ENCODE measurements around the gene TEKTIP1. TPM values are rescaled to one million over a fixed set of nuclear protein-coding genes. Genes with fewer than 3 reads are reported as not detected.

The TEKTIP1 gene
- total RNA-seq, 1 donor from 2014 or later: not detected

DNA sequence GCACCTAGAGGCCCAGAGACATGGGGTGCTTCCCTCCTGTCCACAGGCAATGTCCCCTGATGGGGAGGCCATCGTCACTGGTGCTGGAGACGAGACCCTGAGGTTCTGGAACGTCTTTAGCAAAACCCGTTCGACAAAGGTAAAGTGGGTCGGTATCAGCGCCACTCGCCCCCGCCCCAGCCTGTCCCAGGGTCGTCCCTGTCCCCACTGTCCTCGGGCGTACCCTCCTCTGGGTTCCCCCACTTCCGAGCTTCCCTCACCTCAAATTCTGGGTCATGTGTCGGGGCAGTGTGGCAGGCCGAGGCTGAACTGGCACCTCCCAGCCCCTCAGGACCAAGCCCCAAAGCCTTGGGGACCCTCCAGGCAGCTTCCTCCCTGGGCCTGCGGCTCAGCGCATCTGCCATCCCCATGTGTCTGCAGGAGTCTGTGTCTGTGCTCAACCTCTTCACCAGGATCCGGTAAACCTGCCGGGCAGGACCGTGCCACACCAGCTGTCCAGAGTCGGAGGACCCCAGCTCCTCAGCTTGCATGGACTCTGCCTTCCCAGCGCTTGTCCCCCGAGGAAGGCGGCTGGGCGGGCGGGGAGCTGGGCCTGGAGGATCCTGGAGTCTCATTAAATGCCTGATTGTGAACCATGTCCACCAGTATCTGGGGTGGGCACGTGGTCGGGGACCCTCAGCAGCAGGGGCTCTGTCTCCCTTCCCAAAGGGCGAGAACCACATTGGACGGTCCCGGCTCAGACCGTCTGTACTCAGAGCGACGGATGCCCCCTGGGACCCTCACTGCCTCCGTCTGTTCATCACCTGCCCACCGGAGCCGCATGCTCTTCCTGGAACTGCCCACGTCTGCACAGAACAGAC lies 4.4 kb upstream of the TEKTIP1 start:
- TF ChIP-seq, protein P1, sequence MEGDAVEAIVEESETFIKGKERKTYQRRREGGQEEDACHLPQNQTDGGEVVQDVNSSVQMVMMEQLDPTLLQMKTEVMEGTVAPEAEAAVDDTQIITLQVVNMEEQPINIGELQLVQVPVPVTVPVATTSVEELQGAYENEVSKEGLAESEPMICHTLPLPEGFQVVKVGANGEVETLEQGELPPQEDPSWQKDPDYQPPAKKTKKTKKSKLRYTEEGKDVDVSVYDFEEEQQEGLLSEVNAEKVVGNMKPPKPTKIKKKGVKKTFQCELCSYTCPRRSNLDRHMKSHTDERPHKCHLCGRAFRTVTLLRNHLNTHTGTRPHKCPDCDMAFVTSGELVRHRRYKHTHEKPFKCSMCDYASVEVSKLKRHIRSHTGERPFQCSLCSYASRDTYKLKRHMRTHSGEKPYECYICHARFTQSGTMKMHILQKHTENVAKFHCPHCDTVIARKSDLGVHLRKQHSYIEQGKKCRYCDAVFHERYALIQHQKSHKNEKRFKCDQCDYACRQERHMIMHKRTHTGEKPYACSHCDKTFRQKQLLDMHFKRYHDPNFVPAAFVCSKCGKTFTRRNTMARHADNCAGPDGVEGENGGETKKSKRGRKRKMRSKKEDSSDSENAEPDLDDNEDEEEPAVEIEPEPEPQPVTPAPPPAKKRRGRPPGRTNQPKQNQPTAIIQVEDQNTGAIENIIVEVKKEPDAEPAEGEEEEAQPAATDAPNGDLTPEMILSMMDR (IDR thresholded peaks at IDR 0.05; ENCODE audit: insufficient read depth, low read length, poor library complexity, severe bottlenecking): no peak
- H3K36me3 ChIP-seq (ENCODE audit: control insufficient read depth, insufficient read depth, low read length): peaks cover 3% of the 10 kb centered on the region
- DNase-seq (ENCODE audit: low read depth): no peak
- no peaks in the 10 kb centered on the region for H3K27me3 ChIP-seq (ENCODE audit: control insufficient read depth, insufficient read depth, low read length)
- H3K4me3 ChIP-seq (ENCODE audit: low read depth, low read length): no peak overlapping the region

DNA sequence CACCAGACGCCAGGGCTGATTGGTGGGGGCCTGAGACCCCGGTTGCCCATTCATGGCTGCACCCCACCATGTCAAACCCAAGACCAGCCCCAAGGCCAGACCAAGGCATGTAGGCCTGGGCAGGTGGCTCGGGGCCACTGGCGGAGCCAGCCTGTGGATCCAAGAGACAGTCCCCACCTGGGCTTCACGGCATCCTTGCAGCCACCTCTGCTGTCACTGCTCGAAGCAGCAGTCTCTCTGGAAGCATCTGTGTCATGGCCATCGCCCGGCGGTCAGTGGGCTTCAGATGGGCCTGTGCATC lies 3.8 kb upstream of the TEKTIP1 start:
- no peak overlapping the region for H3K4me3 ChIP-seq (ENCODE audit: low read depth, low read length)
- TF ChIP-seq, protein P1 (IDR thresholded peaks at IDR 0.05; ENCODE audit: insufficient read depth, low read length, poor library complexity, severe bottlenecking): no peak
- H3K36me3 ChIP-seq (ENCODE audit: control insufficient read depth, insufficient read depth, low read length): peaks cover 3% of the 10 kb centered on the region
- no peak for DNase-seq (ENCODE audit: low read depth)
- no peaks in the 10 kb centered on the region for H3K27me3 ChIP-seq (ENCODE audit: control insufficient read depth, insufficient read depth, low read length)

DNA sequence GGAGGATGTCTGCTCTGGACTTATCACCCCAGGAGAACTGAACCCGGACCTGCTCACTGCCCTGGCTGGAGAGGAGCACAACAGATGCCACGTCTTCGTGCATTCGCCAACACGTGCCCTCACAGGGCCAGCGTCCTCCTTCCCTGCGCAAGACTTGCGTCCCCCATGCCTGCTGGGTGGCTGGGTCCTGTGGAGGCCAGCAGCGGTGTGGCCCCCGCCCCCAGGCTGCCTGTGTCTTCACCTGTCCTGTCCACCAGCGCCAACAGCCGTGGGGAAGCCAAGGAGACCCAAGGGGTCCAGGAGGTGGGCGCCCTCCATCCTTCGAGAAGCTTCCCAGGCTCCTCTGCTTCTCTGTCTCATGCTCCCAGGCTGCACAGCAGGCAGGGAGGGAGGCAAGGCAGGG lies 3.4 kb upstream of the TEKTIP1 start:
- TF ChIP-seq, protein P1 (IDR thresholded peaks at IDR 0.05; ENCODE audit: insufficient read depth, low read length, poor library complexity, severe bottlenecking): no peak

DNA sequence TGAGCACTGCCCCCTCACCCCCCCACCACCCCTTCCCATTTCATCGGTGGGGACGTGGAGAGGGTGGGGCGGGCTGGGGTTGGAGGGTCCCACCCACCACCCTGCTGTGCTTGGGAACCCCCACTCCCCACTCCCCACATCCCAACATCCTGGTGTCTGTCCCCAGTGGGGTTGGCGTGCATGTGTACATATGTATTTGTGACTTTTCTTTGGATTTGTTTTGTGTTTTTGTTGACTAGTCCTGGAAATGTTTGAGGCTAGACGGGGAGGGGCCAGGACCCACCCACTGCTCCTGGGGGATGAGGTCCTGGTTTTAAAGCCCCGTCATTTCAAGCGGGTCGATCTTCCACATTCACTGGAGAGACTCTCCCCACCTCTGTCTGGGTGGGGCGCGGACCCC lies 3.0 kb upstream of the TEKTIP1 start:
- TF ChIP-seq, protein P1 (IDR thresholded peaks at IDR 0.05; ENCODE audit: insufficient read depth, low read length, poor library complexity, severe bottlenecking): no peak
- H3K36me3 ChIP-seq (ENCODE audit: control insufficient read depth, insufficient read depth, low read length): peaks cover 3% of the 10 kb centered on the region
- no peak for DNase-seq (ENCODE audit: low read depth)
- no peaks in the 10 kb centered on the region for H3K27me3 ChIP-seq (ENCODE audit: control insufficient read depth, insufficient read depth, low read length)
- no peak overlapping the region for H3K4me3 ChIP-seq (ENCODE audit: low read depth, low read length)

More for the DNA sequence above, 3.4 kb upstream of the TEKTIP1 start:
- Histone ChIP-seq H3K27me3 (ENCODE audit: control insufficient read depth, insufficient read depth, low read length) (no peaks in the 10 kb centered on the region), H3K4me3 (ENCODE audit: low read depth, low read length) (no peak overlapping the region), H3K36me3 (ENCODE audit: control insufficient read depth, insufficient read depth, low read length) (peaks cover 3% of the 10 kb centered on the region)
- DNase-seq (ENCODE audit: low read depth): no peak

DNA sequence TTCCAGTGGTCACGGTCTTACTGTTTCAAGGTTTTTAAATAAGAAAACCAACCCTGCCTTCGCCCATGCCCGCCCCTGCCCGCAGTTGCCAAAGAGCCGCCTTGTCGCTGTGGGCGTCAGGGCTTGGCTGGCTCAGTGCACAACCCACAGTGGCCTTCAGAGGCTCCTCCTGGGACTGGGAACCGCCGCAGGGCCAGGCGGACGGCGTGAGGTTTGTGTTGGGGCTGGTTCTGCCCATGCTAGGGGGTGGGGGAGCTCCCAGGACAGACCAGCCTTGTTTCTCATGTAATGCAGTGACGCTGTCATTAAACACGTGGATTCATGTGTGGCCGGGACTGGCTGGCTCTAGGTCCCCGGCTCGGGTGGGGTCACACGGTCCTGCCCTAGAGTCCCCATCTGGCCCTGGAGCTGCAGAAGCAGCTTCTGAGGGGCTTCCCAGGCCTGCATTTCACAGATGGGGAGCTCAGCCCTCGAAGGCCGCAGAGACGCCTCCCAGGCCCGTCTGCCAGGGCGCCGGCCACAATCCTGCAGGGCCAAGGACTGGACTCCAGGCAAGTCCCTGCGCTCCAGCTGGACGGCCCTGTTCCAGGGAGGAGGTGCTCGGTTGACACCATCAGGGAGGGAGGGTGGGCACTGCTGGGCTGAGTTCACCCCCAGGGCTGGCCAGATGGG lies 2.4 kb upstream of the TEKTIP1 start:
- H3K36me3 ChIP-seq (ENCODE audit: control insufficient read depth, insufficient read depth, low read length): peaks cover 3% of the 10 kb centered on the region
- TF ChIP-seq, protein P1 (IDR thresholded peaks at IDR 0.05; ENCODE audit: insufficient read depth, low read length, poor library complexity, severe bottlenecking): no peak
- no peak overlapping the region for H3K4me3 ChIP-seq (ENCODE audit: low read depth, low read length)
- H3K27me3 ChIP-seq (ENCODE audit: control insufficient read depth, insufficient read depth, low read length): no peaks in the 10 kb centered on the region
- no peak for DNase-seq (ENCODE audit: low read depth)

All from kidney epithelial cell (primary cell).